Activated CD4-positive, alpha-beta T cell treated with anti-CD3 and anti-CD28 coated beads, Interleukin-2, amount 10 ng/mL, durations not matched to agents 24 days and 14 days (primary cell): Measurements from ENCODE around the gene PCYT2. TPM values are rescaled to one million over a fixed set of nuclear protein-coding genes. Genes with fewer than 3 reads are reported as not detected.

Experiments used
- DNase-seq: peaks from one replicate; pipeline ENCODE4 v3.0.0; 2022
- H3K27ac Mint-ChIP-seq: one replicate; pipeline ENCODE4 v1.8.0; 2022; ENCODE audit warnings: mild to moderate bottlenecking, mixed read lengths
- H3K27me3 Mint-ChIP-seq: one replicate; pipeline ENCODE4 v1.8.0; 2022; ENCODE audit warnings: mixed read lengths
- H3K36me3 Mint-ChIP-seq: one replicate; pipeline ENCODE4 v1.8.0; 2022; ENCODE audit warnings: low read depth, mild to moderate bottlenecking, mixed read lengths
- H3K4me1 Mint-ChIP-seq: one replicate; pipeline ENCODE4 v1.8.0; 2021; ENCODE audit warnings: mixed read lengths
- H3K4me3 Mint-ChIP-seq: one replicate; pipeline ENCODE4 v1.8.0; 2022; ENCODE audit warnings: mild to moderate bottlenecking, moderate library complexity, mixed read lengths
- H3K9me3 Mint-ChIP-seq: one replicate; pipeline ENCODE4 v1.8.0; 2021; ENCODE audit warnings: mixed read lengths
- intact Hi-C: fragments of 100-400 bp; cut with micrococcal nuclease; formaldehyde crosslinking; loops from one replicate; pipeline ENCODE4 v1.15.1; 2023
- total RNA-seq: library from RNA; stranded (reverse); gene quantifications from 2 replicates; pipeline ENCODE4 v1.2.3, GENCODE V29; 2022

Gene PCYT2
- total RNA-seq, 1 donor from 2014 or later = 46.5 TPM

DNA sequence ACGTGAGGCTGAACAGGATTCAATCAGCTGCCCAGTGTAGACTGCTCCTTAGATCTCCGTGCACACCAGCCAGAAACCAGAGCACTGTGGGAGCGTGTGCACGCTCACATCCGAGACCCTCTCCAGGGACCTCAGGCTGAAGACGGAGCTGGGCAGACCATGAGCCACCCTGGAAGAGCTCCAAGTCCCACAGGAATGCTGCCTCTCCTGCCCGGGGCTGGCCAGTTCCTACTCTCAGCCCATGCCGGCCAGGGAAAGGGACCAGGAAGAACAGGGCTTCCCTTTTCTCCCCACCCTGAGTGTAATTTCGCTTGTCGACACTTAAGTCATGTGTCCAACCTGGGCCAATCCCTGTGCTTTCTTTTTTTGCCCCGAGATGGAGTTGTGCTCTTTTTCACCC, 26.7 kb downstream of the PCYT2 start:
- Mint-ChIP-seq H3K4me3 (no peak overlapping the region), H3K4me1 (peaks cover 13% of the 10 kb centered on the region), H3K27ac (peak overlapping the region; percentile 34), H3K36me3 (peaks cover 64% of the 10 kb centered on the region), H3K27me3 (no peaks in the 10 kb centered on the region), H3K9me3 (no peaks in the 10 kb centered on the region)
- intact Hi-C loops = no loop called here
- DNase-seq = no peak

DNA sequence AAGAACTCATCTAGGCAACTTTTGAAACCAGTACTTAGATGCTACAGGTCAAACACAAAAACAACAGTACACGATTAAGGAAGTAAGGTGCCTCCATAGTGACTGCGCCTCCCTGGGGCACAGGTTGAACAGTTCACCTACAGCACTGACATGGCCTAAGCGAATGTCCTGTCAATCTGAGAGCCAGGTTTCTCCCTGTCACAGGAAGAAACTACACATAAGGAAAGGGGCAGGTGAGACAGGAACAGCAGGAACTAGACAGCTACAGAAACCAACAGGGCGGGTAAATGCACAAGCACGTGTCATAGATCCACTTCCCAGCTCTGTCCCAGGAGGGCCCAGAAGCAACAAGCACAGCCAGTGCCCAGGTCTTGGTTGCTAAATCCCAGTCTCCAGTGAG, 32.1 kb downstream of the PCYT2 start:
- Mint-ChIP-seq H3K36me3 (peaks cover 41% of the 10 kb centered on the region), H3K9me3 (no peaks in the 10 kb centered on the region), H3K27ac (no peak overlapping the region), H3K27me3 (no peaks in the 10 kb centered on the region), H3K4me1 (peaks cover 10% of the 10 kb centered on the region), H3K4me3 (no peak overlapping the region)
- intact Hi-C loops = no loop called here
- no peak for DNase-seq

DNA sequence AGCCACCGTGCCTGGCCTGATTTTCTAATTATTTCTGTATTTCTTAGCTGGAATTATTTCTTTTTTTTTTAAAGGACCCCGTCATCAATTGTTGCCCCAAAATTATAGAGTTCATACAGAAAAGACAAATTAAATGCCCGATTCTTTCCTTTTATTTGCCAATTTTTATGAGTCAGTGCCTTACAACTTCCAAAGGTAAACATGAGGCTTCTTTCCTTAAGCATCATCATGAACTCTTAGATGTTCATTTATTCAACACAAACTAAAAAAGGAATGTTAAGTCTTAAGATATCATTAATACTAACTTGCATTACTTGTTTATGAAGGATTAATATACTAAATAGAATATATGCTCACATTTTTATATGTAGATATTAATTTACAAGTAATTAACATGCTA, 32.9 kb downstream of the PCYT2 start:
- no peak overlapping the region for H3K4me3 Mint-ChIP-seq
- intact Hi-C loops = no loop called here
- peaks cover 15% of the 10 kb centered on the region for H3K4me1 Mint-ChIP-seq
- no peak for DNase-seq
- H3K9me3 Mint-ChIP-seq = no peaks in the 10 kb centered on the region
- H3K27me3 Mint-ChIP-seq = no peaks in the 10 kb centered on the region
- no peak overlapping the region for H3K27ac Mint-ChIP-seq
- H3K36me3 Mint-ChIP-seq = peaks cover 40% of the 10 kb centered on the region

DNA sequence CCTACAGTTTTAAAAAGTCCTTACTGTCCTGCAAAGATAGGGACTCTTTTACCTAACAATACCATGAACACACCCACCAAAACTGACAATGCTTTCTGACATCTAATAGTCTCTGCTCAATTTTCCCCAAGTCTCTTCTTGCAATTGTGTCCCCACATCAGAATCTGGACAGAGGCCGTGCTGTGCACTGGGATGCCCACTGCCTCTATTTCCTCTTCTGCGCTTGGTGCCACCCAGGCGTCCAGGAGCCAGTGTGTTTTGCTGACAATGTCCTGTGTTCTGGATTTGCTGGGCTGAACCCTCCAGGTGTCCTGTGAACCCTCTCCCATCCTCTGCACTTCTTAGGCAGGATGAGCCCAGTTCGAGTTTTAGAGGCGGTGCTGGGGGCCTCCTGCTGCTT, 33.6 kb downstream of the PCYT2 start:
- no peak for DNase-seq
- Mint-ChIP-seq H3K27me3 (no peaks in the 10 kb centered on the region), H3K36me3 (peaks cover 41% of the 10 kb centered on the region), H3K9me3 (no peaks in the 10 kb centered on the region), H3K4me3 (no peak overlapping the region), H3K27ac (peak overlapping the region; percentile 25), H3K4me1 (peaks cover 20% of the 10 kb centered on the region)
- intact Hi-C loops = no loop called here

DNA sequence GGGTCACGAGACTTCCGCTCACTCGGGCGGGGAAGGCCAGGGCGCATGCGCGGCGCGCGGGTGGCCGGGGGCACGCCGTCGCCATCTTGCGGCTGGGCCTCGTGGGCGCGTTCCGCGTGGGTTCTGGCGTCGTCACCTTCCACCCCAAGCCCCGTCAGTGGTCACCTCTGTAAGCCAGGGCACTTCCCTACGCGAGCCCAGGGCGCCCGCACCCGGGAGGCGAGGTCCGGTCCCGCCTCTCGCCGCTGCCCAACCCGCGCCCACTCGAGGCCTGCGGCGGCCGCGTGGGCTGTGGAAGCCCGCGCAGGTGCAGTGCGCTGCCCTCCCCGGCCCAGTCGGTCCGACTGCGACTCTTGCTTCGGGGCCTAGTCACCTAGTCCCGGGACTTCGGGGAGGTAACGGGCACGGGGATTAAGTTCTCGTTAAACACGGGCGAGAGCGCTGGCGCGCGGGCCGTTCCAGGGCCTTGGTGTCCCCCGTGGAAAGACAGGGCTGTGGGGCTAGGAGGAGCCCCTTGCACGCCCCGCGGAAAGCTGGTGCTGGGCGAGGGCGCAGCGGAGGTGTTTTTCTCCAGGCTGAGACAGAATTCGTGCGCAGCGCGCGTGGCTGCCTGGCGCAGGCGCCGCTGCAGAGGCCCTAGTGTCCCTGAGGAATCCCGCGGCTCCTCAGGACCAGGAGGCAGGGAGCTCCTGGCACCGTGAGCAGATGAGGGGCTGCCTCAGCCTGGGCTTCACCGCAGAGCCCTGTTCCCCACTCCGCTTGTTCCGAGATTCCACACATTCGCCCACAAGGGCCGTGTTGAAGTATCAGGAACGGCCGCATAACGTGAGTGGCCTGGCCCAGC, 39.6 kb downstream of the PCYT2 start:
- intact Hi-C loops = loop anchor here (5.0 kb wide), 2 partner anchors 56 to 359 kb away; partner anchors contain the start of genes ACTG1 and MAFG
- Mint-ChIP-seq H3K27ac (peak overlapping the region; percentile 96), H3K4me1 (peaks cover 31% of the 10 kb centered on the region), H3K9me3 (no peaks in the 10 kb centered on the region), H3K27me3 (no peaks in the 10 kb centered on the region), H3K36me3 (peaks cover 29% of the 10 kb centered on the region), H3K4me3 (peak overlapping the region; percentile 87)
- DNase-seq = peak; percentile 99

DNA sequence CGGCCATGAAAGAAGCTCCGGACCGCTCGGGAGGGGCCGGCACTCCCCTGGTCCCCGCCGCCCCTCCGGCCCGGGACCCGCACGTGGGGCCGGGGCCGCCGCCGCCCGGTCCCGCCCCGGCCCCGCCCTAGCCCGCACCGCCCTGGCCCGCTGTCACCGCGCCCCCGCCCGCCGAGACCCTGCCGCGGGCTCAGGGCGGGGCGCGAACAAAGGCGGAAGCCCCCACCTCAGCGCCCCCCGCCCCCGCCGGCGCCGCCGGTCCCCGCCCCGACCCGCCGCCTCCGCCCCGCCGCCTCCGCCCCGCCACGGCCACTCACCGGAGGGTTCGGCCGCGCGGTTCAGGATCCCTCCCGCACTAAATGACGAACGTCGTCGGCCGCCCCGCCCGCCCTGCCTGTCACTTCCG, 40.2 kb downstream of the PCYT2 start, which contains the start of gene ARHGDIA:
Gene ARHGDIA (minus strand): TSS at position 357 of the 406 bp plus-strand sequence. CDS start 1,407 bp downstream, outside the sequence.
- peaks cover 30% of the 10 kb centered on the region for H3K36me3 Mint-ChIP-seq
- intact Hi-C loops = loop anchor here (1.0 to 5.0 kb wide), 4 partner anchors 10 to 359 kb away; partner anchors contain the start of genes ACTG1, ALYREF, ANAPC11 and MAFG

DNA sequence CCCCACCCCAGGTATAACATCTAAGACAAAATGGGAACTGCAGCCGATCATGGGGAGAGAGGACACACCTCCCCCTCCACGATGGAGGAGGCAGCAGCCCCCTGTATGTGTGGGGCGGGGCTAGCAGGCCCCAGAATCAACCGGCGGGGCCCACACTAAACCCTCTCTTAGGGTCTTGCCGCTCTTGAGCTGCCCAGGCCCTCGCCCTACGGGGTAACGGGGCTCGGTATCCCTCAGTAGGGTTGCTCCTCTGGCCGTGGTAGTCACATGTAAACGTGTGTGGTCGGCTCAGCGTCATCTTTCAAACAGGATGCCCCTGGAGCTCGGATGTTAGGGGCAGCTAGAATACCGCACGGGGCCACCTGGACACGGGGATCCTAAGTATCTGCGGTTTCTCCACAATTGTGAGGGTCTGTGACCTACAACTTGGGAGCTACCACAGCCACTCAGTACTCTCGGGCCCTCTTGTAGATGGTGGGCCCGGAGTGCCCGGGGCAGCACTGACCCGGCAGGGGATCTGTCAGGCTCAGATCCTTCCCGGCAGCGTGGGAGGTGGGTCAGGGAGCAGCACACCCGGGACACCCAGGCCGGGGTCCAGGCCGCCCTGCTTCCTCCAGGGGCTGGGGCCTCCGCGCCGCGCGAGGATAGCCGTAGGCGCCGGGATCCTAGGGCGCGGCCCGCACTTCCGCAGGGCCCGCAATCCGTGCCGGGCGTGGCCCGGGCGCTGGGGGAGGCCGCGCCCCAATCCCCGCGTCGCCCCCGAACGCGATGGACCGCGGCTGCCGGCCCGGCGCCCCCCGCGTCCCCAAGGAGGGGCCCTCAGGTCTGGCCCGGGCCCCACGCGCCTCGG, 40.8 kb downstream of the PCYT2 start:
- Mint-ChIP-seq H3K4me1 (peaks cover 38% of the 10 kb centered on the region), H3K27me3 (no peaks in the 10 kb centered on the region)
- intact Hi-C loops = loop anchor here (1.0 to 5.0 kb wide), 4 partner anchors 9 to 358 kb away; partner anchors contain the start of genes ACTG1, ALYREF, ANAPC11 and MAFG

More for the DNA sequence above, 40.2 kb downstream of the PCYT2 start, which contains the start of gene ARHGDIA:
- no peaks in the 10 kb centered on the region for H3K27me3 Mint-ChIP-seq
- DNase-seq = no peak
- H3K4me3 Mint-ChIP-seq = peak within 1 kb of the TSS; percentile 92
- H3K4me1 Mint-ChIP-seq = peaks cover 35% of the 10 kb centered on the region
- no peaks in the 10 kb centered on the region for H3K9me3 Mint-ChIP-seq
- peak within 1 kb of the TSS; percentile 96 for H3K27ac Mint-ChIP-seq

DNA sequence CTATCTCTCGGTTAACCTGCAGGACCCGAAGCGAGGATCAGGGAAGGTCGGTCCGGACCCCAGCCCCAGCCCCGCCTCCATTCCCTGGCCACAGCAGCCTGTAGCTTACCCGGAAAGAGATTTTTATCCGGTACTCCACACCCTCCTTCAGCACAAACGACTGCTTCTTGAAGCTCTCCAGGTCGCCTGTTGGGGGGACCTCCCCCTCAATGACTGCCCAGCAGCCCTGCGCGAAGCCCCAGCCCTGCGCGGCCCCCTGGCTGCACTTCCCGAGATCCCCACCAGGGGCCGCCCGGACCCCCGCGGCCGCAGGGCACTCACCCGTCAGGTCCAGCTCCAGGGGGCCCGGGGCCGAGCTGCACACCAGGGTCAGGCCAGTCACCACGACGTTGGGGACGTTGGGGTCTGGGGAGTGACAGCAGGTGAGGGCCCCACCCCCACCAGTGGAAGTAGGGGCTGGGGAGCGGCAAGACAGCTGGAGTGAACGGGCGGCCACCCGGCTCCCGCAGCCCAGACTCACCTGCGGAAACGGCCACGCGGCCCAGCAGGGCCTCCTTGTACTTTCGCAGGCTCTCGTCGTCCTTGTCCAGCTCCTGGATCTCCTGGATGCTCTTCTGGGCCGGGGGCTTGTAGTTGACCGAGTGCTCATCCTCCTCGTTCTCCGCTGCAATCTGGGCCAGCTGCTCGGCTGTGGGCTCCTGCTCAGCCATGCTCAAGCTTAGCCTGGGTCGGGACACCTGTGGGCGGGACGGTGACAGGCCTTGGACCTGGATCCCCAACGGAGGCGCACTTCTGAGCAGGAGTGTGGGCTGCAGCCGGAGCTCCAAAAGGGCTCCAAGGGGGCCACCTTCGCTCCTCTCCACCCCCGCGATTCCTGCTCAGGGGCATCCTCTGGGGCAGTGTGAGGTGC, 41.7 kb downstream of the PCYT2 start:
- Mint-ChIP-seq H3K27ac (peak overlapping the region; percentile 91), H3K4me1 (peaks cover 37% of the 10 kb centered on the region), H3K27me3 (no peaks in the 10 kb centered on the region), H3K9me3 (no peaks in the 10 kb centered on the region), H3K36me3 (peaks cover 41% of the 10 kb centered on the region), H3K4me3 (peak overlapping the region; percentile 92)
- DNase-seq = peak; percentile 80
- intact Hi-C loops = loop anchor here (1.0 to 5.0 kb wide), 4 partner anchors 8 to 357 kb away; partner anchors contain the start of genes ACTG1, ALYREF, ANAPC11 and MAFG

More for the DNA sequence above, 40.8 kb downstream of the PCYT2 start:
- peak overlapping the region; percentile 91 for H3K27ac Mint-ChIP-seq
- DNase-seq = peak; percentile 85
- H3K36me3 Mint-ChIP-seq = peaks cover 35% of the 10 kb centered on the region
- peak overlapping the region; percentile 92 for H3K4me3 Mint-ChIP-seq
- H3K9me3 Mint-ChIP-seq = no peaks in the 10 kb centered on the region

DNA sequence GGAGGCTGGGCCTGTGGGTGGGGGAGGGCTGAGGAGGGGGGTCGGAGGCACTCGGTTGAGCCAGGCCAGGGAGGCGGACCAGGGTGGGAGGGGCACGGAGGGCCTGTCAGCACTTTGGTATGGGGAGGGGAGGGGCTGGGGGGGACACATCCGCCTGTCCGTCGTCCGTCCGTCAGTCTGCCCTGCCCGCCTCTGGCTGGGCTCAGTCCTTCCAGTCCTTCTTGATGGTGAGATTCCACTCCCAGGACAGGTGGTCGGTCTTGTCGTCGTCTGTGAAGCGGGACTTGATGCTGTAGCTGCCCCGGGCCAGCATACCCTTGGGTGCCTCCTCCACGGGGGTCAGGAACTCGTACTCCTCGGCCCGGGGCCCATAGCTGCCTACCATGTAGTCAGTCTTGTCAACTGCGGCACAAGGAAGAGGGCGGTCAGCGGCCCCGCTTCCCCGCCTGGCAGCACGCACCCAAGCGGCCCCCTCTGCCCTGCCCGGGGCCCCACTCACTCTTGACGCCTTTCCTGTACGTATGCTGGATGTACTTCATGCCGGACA, 42.5 kb downstream of the PCYT2 start:
- peak overlapping the region; percentile 92 for H3K4me3 Mint-ChIP-seq
- H3K27me3 Mint-ChIP-seq = no peaks in the 10 kb centered on the region
- peak overlapping the region; percentile 91 for H3K27ac Mint-ChIP-seq
- peaks cover 45% of the 10 kb centered on the region for H3K36me3 Mint-ChIP-seq
- H3K9me3 Mint-ChIP-seq = no peaks in the 10 kb centered on the region
- peaks cover 34% of the 10 kb centered on the region for H3K4me1 Mint-ChIP-seq
- intact Hi-C loops = no loop called here
- DNase-seq = no peak

DNA sequence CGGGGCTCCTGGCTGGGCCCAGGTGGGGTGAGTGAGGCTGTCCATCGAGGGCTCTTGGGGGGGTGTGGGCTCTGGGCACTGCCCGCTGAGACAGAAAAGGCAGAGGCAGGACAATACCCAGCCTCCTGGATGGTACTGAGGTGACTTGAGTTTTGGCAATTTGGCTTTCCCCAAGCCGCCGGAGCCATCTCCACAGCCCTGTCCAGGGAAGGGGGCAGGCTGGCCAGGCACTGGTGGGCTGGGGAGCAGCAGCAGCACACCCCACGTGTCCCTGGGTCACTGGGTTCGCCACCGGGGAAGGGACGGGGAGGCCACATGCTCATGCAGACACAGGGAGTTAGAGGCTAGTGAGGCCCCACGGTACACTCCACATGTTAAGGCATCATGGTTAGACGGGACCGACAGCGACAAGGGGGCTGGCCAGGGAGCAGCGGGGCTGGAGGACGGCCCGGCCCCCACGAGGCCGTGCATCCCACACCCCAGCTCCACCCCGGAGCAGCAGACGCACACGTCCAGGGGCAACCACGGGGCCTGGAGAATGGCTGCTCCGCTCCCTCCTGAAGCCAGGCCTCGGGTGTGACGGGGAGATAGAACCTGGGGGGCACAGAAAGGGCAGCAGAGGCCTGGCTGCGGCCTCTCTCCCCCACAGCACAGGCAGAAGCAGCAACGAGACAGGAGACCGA, 43.1 kb downstream of the PCYT2 start:
- DNase-seq = no peak
- peak overlapping the region; percentile 39 for H3K4me3 Mint-ChIP-seq
- intact Hi-C loops = no loop called here
- no peaks in the 10 kb centered on the region for H3K9me3 Mint-ChIP-seq
- no peaks in the 10 kb centered on the region for H3K27me3 Mint-ChIP-seq
- H3K27ac Mint-ChIP-seq = peak overlapping the region; percentile 56
- peaks cover 50% of the 10 kb centered on the region for H3K36me3 Mint-ChIP-seq
- H3K4me1 Mint-ChIP-seq = peaks cover 39% of the 10 kb centered on the region

DNA sequence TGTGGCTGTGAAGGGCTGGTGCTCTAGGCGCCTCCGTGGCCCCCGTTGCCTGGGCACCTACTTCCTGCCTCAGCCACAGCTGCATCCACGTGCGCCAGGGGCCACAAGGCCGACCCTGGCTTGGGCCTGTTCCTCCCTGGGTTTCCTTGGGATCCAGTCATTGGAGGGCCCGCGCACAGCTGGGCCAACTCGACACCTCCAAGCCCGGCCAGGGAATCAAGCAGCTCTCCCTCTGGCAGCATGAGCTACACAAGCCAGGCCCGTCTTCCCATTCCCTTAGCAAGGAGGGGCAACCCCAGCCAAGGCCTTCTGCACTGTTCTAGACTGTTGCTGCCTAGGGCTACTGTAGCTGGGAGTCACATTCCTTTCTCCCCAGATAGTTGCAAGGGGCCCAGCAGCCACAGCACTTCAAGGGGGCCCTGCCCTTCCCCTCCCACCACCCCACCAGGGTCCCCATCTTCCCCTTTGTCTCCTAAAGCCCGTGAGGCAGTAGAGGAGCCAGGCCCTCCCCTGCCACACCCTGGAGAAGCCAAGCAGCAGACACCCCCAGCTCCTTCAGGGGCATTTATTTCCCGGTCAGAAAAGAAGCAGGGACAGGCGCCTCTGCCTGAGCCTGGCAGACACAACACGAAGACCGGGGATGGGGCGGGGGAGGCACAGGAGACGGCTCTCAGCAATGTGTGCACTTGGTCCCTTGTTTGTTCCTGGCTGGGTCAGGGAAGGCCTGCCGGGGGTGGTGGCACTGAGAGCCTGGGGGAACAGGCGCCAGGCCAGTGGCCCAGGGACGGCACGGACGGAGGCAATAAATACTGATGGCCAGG, 43.8 kb downstream of the PCYT2 start:
- Mint-ChIP-seq H3K36me3 (peaks cover 51% of the 10 kb centered on the region), H3K9me3 (no peaks in the 10 kb centered on the region), H3K4me3 (peak overlapping the region; percentile 39), H3K27ac (peak overlapping the region; percentile 56), H3K27me3 (no peaks in the 10 kb centered on the region), H3K4me1 (peaks cover 39% of the 10 kb centered on the region)
- peak; percentile 70 for DNase-seq
- intact Hi-C loops = no loop called here
